ENCODE data around the gene HSD17B10. TPM values are rescaled to one million over a fixed set of nuclear protein-coding genes. Genes with fewer than 3 reads are reported as not detected.
A peak's percentile ranks its signal among the peaks of the same experiment; 100 is the strongest.

Gene HSD17B10
- total RNA-seq, 1 experiment from 2014 or later: 112 TPM

GRCh38 chrX:53422861-53423306 lies 11.3 kb downstream of the HSD17B10 start, which contains the start of gene RIBC1:
TSS of gene RIBC1 (plus strand) at chrX:53422873. CDS start at chrX:53426277, 3,404 bp downstream.
- Histone ChIP-seq H2BK12ac (ENCODE audit: insufficient read length, low read depth, low read length) (no peak within 1 kb of the TSS), H3K4ac (ENCODE audit: low read depth, low read length) (no peak within 1 kb of the TSS; the same call in 1 of the 2 replicates), H2BK15ac (ENCODE audit: low read depth, low read length) (no peak within 1 kb of the TSS), H3K79me1 (ENCODE audit: insufficient read depth, low read depth, low read length, poor library complexity, severe bottlenecking) (no peaks in the 10 kb centered on the region), H3K4me2 (ENCODE audit: insufficient read depth, insufficient read length, low read length) (peak within 1 kb of the TSS; percentile 73), H4K91ac (ENCODE audit: insufficient read length, low read depth, low read length) (no peak within 1 kb of the TSS), H3K9me3 (ENCODE audit: control insufficient read depth, low read depth, low read length) (peaks cover 20% of the 10 kb centered on the region), H3K4me1 (ENCODE audit: insufficient read depth, low read length) (no peaks in the 10 kb centered on the region), H3K79me2 (ENCODE audit: insufficient read depth, low read length) (peaks cover 20% of the 10 kb centered on the region; the same call in 1 of the 2 replicates), H3K27ac (ENCODE audit: insufficient read length, low read depth, low read length) (peak within 1 kb of the TSS; percentile 63), H3K56ac (ENCODE audit: insufficient read length, low read depth, low read length) (no peak within 1 kb of the TSS), H2BK20ac (ENCODE audit: low read depth, low read length, poor library complexity, severe bottlenecking) (no peak within 1 kb of the TSS), H4K20me1 (ENCODE audit: control insufficient read depth, insufficient read depth, insufficient read length) (no peaks in the 10 kb centered on the region), H2BK120ac (ENCODE audit: low read depth, low read length, poor library complexity, severe bottlenecking) (no peak within 1 kb of the TSS), H2BK5ac (ENCODE audit: insufficient read length, low read length) (no peak within 1 kb of the TSS), H2AFZ (ENCODE audit: low read length) (no peak within 1 kb of the TSS), H3K27me3 (ENCODE audit: insufficient read depth, low read length) (no peaks in the 10 kb centered on the region), H3K23me2 (ENCODE audit: insufficient read length, low read depth, low read length, poor library complexity, severe bottlenecking) (peaks cover 6% of the 10 kb centered on the region), H3T11ph (ENCODE audit: low read length) (no peak within 1 kb of the TSS), H3K23ac (ENCODE audit: insufficient read length, low read depth, low read length) (no peak within 1 kb of the TSS), H2AK5ac (ENCODE audit: insufficient read length, low read length) (no peak within 1 kb of the TSS), H3K14ac (ENCODE audit: insufficient read depth, low read length) (peak within 1 kb of the TSS; percentile 91), H3K18ac (ENCODE audit: insufficient read length, low read depth, low read length) (peak within 1 kb of the TSS; percentile 90), H4K8ac (replicated peaks; ENCODE audit: insufficient read length, low read depth, low read length) (no peak within 1 kb of the TSS), H4K5ac (ENCODE audit: insufficient read length, low read depth, low read length) (no peak within 1 kb of the TSS), H3K9ac (ENCODE audit: extremely low read depth, insufficient read length, low read length) (peak within 1 kb of the TSS; percentile 97)
- Mint-ChIP-seq H3K9me3 (peaks cover 64 to 71% of the 10 kb centered on the region in 2 experiments), H3K27ac (peak within 1 kb of the TSS; percentile 98 to 99 (median 99)), H3K4me1 (peaks cover 11 to 12% of the 10 kb centered on the region in 2 experiments), H3K27me3 (ENCODE audit: low read depth) (peaks cover 2% of the 10 kb centered on the region), H3K36me3 (ENCODE audit: insufficient read depth in 1 of 3, low read depth in 3 of 3) (peaks cover 9 to 21% (median 19%) of the 10 kb centered on the region in 3 experiments), H3K4me3 (peak within 1 kb of the TSS; percentile 95 to 99)
- TF ChIP-seq, protein P1, sequence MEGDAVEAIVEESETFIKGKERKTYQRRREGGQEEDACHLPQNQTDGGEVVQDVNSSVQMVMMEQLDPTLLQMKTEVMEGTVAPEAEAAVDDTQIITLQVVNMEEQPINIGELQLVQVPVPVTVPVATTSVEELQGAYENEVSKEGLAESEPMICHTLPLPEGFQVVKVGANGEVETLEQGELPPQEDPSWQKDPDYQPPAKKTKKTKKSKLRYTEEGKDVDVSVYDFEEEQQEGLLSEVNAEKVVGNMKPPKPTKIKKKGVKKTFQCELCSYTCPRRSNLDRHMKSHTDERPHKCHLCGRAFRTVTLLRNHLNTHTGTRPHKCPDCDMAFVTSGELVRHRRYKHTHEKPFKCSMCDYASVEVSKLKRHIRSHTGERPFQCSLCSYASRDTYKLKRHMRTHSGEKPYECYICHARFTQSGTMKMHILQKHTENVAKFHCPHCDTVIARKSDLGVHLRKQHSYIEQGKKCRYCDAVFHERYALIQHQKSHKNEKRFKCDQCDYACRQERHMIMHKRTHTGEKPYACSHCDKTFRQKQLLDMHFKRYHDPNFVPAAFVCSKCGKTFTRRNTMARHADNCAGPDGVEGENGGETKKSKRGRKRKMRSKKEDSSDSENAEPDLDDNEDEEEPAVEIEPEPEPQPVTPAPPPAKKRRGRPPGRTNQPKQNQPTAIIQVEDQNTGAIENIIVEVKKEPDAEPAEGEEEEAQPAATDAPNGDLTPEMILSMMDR (conservative IDR thresholded peaks at IDR 0.05): no peak
- no CpG with 5 or more reads among the region's 17 CpGs for WGBS (ENCODE audit: extremely low coverage, insufficient read length, low lambda C conversion rate)
- no peak for DNase-seq

All from H9 (cell line).